Measurements from ENCODE around the gene ADAM15.

The ADAM15 gene

DNA sequence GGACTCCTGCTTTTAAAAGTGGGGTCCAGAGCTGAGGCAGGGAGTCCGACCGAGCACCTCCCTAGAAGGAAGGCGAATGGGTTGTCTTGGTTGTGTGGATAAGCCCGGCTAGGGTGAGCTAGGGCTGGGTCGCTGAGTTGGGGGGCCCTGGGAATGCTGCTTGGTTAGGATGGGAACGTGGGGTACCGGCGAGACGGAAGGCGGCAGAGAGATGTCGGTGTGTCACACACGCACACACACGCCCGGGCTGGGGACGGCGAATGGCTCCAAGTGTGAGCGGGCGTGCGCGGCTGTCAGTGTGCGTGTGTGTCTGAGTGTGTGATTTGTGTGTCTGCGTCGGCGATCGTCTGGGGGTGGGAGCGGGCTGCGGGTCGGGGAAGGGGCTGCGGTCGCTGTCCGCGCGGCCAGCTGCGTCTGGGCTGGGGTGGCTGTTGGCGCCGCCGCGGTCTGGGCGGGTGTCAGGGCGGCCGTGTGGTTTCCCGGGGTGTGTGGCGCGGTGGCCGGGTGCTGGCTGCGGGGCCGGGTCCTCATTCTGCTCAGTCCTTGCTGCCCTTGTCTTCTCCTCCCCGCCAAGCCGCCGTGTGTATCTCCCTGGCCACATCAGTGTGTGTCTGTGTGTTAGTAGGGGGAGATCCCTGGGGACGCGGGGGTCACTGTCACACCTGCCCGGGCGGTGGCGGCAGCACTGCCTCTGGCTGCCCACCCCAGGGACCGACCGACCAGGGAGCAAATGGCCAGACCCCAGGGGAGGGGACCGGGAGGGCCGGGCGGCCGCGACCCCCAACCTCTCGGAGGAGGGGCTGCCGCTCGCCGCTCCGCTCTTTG is 28.6 kb downstream of the ADAM15 start (continued):
- TF ChIP-seq, protein P1, sequence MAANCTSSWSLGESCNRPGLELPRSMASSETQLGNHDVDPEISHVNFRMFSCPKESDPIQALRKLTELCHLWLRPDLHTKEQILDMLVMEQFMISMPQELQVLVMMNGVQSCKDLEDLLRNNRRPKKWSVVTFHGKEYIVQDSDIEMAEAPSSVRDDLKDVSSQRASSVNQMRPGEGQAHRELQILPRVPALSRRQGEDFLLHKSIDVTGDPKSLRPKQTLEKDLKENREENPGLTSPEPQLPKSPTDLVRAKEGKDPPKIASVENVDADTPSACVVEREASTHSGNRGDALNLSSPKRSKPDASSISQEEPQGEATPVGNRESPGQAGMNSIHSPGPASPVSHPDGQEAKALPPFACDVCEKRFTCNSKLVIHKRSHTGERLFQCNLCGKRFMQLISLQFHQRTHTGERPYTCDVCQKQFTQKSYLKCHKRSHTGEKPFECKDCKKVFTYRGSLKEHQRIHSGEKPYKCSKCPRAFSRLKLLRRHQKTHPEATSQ (tag by site-specific recombination; IDR thresholded peaks at IDR 0.05): 0 out of 2 replicates have a peak, but pooled peaks have one; percentile 28
- TF ChIP-seq ZNF561 (tag by site-specific recombination; IDR thresholded peaks at IDR 0.05; ENCODE audit: borderline replicate concordance): peak; percentile 32; the same call in 1 of the 2 replicates
- no peak for TF ChIP-seq ZNF548 (tag by site-specific recombination; IDR thresholded peaks at IDR 0.05)
- TF ChIP-seq ZNF214 (tag by site-specific recombination; IDR thresholded peaks at IDR 0.05; ENCODE audit: borderline replicate concordance): no peak
- TF ChIP-seq ZFHX2 (tag by site-specific recombination; conservative IDR thresholded peaks at IDR 0.05): peak; percentile 98
- TF ChIP-seq ZNF843 (tag by site-specific recombination; IDR thresholded peaks at IDR 0.05): 0 out of 2 replicates have a peak, but pooled peaks have one; percentile 19
- TF ChIP-seq KLF8 (tag by site-specific recombination; IDR thresholded peaks at IDR 0.05): peak; percentile 46; the same call in 1 of the 2 replicates
- TF ChIP-seq, protein P2, sequence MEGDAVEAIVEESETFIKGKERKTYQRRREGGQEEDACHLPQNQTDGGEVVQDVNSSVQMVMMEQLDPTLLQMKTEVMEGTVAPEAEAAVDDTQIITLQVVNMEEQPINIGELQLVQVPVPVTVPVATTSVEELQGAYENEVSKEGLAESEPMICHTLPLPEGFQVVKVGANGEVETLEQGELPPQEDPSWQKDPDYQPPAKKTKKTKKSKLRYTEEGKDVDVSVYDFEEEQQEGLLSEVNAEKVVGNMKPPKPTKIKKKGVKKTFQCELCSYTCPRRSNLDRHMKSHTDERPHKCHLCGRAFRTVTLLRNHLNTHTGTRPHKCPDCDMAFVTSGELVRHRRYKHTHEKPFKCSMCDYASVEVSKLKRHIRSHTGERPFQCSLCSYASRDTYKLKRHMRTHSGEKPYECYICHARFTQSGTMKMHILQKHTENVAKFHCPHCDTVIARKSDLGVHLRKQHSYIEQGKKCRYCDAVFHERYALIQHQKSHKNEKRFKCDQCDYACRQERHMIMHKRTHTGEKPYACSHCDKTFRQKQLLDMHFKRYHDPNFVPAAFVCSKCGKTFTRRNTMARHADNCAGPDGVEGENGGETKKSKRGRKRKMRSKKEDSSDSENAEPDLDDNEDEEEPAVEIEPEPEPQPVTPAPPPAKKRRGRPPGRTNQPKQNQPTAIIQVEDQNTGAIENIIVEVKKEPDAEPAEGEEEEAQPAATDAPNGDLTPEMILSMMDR (tag by site-specific recombination; IDR thresholded peaks at IDR 0.05): 0 out of 2 replicates have a peak, but pooled peaks have one; percentile 9
- TF ChIP-seq ZBTB7A (tag by site-specific recombination; IDR thresholded peaks at IDR 0.05; ENCODE audit: low read depth): peak; percentile 70
- TF ChIP-seq GLIS1 (tag by site-specific recombination; IDR thresholded peaks at IDR 0.05): peak; percentile 71
- no peak for TF ChIP-seq ZNF549 (tag by site-specific recombination; IDR thresholded peaks at IDR 0.05)
- TF ChIP-seq ZNF24 (tag by site-specific recombination; IDR thresholded peaks at IDR 0.05): no peak
- TF ChIP-seq ZFP41 (tag by site-specific recombination; IDR thresholded peaks at IDR 0.05; ENCODE audit: borderline replicate concordance): no peak

DNA sequence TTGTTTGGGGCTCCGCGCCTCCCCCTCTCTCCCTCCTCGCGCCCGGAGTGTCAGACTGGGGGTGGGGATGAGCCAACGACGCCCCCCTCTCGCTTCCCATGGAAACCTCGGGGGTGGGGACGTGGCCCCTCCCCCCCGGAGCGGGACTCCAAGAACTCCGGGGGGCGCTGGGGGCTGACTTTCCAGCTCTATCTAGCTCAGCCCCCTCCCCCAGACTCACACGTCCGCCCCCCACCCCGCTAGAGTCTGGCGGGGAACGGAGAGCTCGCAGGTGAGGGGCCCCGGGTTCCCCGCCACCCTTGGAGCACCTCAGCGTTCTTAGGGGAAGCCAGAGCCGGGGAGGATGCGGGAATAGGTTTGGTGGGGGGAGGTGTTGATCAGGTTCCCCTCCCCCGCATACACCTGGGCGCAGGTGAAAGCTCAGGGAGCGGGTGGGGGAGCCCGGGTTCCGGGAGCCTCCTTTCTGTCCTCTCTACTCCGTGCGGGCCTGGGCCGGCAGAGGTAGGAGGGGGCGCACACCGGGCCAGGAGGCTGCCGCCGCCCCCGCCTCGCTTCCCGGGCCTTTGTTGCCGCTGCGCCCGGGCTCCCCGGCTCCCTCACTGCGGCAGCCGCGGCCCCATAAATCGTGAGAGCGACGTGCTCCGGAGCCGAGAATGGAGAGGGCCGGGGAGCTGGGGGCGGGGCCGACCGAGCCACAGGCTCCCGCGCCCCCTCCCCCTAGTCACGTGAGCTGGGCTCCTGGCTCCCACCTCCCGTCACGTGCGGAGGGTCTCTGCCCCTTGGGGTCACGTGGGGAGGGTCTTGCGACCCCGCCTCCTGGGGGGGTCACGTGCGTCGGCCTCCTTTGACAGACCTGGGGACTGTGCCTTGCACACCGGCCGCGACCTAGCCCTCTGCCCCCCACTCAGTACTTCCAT is 29.5 kb downstream of the ADAM15 start:
- Histone ChIP-seq H3K9me3 (ENCODE audit: control insufficient read depth, insufficient read depth, low read depth, low read length) (no peaks in the 10 kb centered on the region), H3K27ac (ENCODE audit: extremely low read depth, low read depth, low read length) (peak overlapping the region; percentile 43; the same call in 1 of the 2 replicates), H3K36me3 (ENCODE audit: control insufficient read depth in 2 of 2, insufficient read depth in 1 of 2, low read length in 2 of 2) (no peaks in the 10 kb centered on the region), H3K4me1 (ENCODE audit: control insufficient read depth, insufficient read depth, low read length) (peaks cover 7% of the 10 kb centered on the region; the same call in 1 of the 2 replicates), H3K4me3 (ENCODE audit: low read depth, low read length) (peak overlapping the region; percentile 44)
- POLR2A ChIA-PET: interaction anchor here (0.9 to 2.1 kb wide), 5 partner anchors 10 to 48 kb away, joined by 3 to 6 read pairs (median 5); partner anchors contain the start of genes ADAM15 and EFNA4
- CTCF ChIA-PET: interaction anchor here (0.6 to 2.2 kb wide), 13 partner anchors 9 to 603 kb away, joined by 3 to 13 read pairs (median 4); partner anchors contain the start of gene ADAM15
- TF ChIP-seq, protein P3, sequence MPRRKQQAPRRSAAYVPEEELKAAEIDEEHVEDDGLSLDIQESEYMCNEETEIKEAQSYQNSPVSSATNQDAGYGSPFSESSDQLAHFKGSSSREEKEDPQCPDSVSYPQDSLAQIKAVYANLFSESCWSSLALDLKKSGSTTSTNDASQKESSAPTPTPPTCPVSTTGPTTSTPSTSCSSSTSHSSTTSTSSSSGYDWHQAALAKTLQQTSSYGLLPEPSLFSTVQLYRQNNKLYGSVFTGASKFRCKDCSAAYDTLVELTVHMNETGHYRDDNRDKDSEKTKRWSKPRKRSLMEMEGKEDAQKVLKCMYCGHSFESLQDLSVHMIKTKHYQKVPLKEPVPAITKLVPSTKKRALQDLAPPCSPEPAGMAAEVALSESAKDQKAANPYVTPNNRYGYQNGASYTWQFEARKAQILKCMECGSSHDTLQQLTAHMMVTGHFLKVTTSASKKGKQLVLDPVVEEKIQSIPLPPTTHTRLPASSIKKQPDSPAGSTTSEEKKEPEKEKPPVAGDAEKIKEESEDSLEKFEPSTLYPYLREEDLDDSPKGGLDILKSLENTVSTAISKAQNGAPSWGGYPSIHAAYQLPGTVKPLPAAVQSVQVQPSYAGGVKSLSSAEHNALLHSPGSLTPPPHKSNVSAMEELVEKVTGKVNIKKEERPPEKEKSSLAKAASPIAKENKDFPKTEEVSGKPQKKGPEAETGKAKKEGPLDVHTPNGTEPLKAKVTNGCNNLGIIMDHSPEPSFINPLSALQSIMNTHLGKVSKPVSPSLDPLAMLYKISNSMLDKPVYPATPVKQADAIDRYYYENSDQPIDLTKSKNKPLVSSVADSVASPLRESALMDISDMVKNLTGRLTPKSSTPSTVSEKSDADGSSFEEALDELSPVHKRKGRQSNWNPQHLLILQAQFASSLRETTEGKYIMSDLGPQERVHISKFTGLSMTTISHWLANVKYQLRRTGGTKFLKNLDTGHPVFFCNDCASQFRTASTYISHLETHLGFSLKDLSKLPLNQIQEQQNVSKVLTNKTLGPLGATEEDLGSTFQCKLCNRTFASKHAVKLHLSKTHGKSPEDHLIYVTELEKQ (tag by site-specific recombination; IDR thresholded peaks at IDR 0.05; ENCODE audit: borderline replicate concordance): 0 out of 2 replicates have a peak, but pooled peaks have one; percentile 30
- TF ChIP-seq ZNF530 (tag by site-specific recombination; IDR thresholded peaks at IDR 0.05; ENCODE audit: low read depth) (peak; percentile 94; the same call in 1 of the 2 replicates), ZNF629 (tag by site-specific recombination; IDR thresholded peaks at IDR 0.05) (no peak), ZNF837 (tag by site-specific recombination; IDR thresholded peaks at IDR 0.05) (no peak), ZNF394 (tag by site-specific recombination; IDR thresholded peaks at IDR 0.05; ENCODE audit: borderline replicate concordance) (peak; percentile 46), ZNF76 (tag by site-specific recombination; IDR thresholded peaks at IDR 0.05; ENCODE audit: borderline replicate concordance, low read depth) (no peak; the same call in 1 of the 2 replicates), ZFP37 (tag by site-specific recombination; IDR thresholded peaks at IDR 0.05) (no peak), ZNF501 (tag by site-specific recombination; IDR thresholded peaks at IDR 0.05) (0 out of 2 replicates have a peak, but pooled peaks have one; percentile 60)
- TF ChIP-seq, protein P4, sequence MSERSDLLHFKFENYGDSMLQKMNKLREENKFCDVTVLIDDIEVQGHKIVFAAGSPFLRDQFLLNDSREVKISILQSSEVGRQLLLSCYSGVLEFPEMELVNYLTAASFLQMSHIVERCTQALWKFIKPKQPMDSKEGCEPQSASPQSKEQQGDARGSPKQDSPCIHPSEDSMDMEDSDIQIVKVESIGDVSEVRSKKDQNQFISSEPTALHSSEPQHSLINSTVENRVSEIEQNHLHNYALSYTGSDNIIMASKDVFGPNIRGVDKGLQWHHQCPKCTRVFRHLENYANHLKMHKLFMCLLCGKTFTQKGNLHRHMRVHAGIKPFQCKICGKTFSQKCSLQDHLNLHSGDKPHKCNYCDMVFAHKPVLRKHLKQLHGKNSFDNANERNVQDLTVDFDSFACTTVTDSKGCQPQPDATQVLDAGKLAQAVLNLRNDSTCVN (tag by site-specific recombination; optimal IDR thresholded peaks at IDR 0.05): peak; percentile 59
- TF ChIP-seq, protein P5, sequence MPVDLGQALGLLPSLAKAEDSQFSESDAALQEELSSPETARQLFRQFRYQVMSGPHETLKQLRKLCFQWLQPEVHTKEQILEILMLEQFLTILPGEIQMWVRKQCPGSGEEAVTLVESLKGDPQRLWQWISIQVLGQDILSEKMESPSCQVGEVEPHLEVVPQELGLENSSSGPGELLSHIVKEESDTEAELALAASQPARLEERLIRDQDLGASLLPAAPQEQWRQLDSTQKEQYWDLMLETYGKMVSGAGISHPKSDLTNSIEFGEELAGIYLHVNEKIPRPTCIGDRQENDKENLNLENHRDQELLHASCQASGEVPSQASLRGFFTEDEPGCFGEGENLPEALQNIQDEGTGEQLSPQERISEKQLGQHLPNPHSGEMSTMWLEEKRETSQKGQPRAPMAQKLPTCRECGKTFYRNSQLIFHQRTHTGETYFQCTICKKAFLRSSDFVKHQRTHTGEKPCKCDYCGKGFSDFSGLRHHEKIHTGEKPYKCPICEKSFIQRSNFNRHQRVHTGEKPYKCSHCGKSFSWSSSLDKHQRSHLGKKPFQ (tag by site-specific recombination; IDR thresholded peaks at IDR 0.05): peak; percentile 18; the same call in 1 of the 2 replicates

Data from HEK293 (cell line).